HG03432 (cell line): ENCODE data around the gene TM4SF4.

Source experiments
- ATAC-seq: cut with Tn5 transposase; IDR thresholded peaks from one replicate; pipeline ENCODE4 v1.9.1; 2021; ENCODE audit warnings: mild to moderate bottlenecking, moderate library complexity; ENCODE audit not compliant: unreplicated experiment

Gene TM4SF4

DNA sequence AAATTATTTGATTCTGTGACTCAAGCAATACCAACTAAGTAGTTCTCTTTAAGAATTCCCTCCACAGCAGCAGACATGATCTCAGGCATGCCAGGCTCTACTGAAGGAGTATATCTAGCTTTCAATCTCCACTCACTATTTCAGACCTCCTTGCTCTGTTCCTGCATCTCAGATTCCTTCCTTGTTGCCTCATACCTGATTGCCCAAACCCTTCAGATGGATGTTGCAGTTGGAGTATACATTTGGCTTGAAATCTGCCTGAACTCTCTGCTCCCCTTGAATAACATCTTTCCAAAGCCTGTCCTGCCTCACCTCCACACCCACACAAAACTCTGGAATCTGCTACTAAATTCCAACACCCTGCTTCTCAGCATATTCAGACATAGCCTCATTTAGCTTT lies 19.8 kb upstream of the TM4SF4 start:
- no peak for ATAC-seq

DNA sequence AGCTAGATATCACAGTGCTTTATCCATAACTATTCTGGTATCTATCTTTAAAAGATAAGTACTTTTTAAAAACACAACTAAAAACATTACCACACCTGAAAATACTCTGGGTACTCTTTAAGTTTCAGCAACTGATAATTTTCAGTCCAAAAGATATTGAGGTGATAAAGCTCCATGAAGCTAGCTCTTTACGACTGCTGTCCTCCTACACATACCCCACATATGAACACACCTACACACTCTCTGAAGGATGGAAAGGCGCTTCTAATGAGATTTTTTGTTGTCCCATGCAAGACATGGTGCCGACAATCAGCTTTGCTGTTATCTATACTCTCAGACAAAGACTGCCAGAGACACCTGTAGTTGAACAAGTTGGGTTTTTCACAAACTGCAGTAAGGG lies 19.1 kb upstream of the TM4SF4 start:
- no peak for ATAC-seq

DNA sequence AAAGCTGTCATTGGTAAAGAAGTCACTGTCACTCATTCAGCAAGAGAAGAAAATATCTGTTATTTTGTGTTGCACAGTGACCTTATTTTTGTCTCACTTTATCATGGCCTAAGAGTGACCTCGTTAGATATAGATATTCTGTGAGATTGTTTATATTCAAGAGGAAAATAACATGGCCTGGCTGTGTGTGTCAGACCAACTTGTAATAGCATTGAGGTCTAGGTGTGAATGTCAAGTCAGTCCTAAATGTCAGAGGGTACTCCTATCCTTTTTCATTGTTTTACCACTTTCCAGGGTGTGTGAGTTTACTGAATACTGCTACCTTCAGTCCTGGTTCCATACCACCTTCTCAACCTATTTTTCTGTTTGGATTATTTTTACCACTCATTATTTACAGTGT lies 18.5 kb upstream of the TM4SF4 start:
- ATAC-seq = no peak

DNA sequence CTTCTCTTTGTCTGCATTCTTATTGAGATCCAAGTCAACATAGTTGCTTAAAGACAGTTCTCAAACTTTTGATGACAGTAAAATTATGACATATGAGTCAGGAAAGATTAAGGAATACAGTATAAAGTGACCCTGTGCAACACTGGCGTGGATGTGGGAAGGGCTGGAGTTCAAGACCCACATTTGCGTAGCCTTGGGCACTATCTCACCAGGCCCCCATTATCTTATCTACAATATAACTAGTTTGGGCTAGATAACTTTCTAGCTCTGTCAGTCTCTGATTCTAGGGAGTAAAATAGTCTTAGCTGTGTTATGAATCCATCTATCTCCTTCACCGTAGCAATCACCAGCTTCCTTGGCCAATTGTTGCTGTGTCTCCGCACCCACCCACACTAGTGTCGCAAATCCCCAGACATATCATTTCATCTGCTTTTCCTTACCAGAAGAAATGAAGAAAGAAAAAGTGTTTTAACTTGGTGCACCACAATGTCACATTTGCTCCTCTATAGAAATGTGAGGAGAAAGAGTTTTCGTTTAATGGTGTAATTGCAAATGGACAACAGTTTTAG lies 14.9 kb upstream of the TM4SF4 start:
- ATAC-seq = no peak

DNA sequence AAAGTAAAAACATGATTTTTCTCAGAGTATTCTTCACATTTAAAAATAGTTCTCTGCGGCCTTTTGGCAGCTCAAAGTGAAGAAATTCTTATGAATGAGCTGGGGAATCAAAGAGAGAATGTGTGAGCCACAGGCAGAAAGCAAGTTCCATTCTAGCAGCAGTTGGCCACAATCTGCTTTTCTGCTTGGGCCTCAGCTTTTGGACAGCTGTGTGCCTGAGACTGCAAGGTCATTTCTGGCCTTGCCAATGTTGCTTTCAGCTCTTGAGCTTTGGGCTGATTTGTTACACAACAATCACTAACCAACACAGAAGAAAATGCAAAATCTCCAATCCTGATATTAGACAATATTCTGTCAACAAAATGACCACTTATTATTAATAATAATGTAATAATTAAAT lies 14.4 kb upstream of the TM4SF4 start:
- no peak for ATAC-seq

DNA sequence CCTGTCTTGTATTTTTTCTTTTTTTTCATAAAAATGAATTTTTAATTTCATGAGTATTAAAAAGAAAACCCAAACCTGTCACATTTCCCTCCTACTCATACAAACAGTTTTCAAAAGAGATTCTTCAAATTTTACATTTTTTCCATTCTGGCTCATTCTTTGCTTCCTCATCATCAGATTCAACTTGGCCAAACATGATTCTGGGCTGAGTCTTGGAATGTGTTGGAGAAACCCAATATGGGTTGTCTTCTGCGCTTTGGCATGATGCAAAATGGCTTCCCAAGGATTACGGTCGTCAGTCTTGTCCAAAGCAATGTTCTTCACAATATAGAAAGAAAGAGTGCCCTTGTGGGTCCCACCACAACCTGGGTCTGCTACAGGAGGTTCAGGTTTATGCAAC lies 12.4 kb upstream of the TM4SF4 start:
- no peak for ATAC-seq

DNA sequence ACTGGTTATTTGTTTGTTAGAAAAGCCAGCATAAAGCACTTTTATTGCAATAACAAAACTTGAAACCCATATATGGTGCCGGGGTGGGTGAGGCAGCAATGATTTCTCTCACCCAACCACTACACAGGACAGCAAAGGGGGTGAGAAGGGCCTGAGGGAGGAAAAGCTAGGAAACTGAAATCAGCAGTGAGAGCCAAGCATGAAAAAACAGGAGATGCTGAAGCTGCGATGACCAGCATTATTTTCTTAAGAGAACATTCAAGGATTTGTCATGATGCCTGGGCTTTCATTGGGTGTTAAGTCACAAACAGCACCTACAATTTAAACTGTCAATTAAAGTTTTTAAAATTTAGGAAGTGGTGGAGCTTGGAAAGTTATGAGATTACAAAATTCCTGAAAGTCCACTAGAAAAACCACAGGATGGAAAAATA lies 11.9 kb upstream of the TM4SF4 start:
- ATAC-seq = no peak

DNA sequence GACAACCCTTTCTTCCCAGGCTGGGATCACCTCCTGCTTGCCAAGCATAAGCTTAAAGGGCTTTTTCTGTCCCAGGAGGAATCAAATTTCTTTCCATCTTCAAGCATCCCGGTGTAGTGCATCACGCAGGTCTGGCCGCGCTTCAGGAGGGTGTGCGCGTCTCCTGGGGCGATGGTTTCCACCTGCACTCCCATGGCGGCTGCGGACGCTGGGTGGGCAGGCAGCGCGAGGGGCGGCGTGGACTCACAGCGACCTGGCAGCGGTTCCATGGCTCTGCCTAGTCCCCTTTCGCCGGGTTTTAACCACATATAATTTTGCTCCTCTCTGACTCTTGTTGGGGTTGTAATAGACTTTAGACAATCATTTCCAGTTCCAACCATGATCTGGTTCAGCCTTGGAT lies 10.6 kb upstream of the TM4SF4 start:
- no peak for ATAC-seq

DNA sequence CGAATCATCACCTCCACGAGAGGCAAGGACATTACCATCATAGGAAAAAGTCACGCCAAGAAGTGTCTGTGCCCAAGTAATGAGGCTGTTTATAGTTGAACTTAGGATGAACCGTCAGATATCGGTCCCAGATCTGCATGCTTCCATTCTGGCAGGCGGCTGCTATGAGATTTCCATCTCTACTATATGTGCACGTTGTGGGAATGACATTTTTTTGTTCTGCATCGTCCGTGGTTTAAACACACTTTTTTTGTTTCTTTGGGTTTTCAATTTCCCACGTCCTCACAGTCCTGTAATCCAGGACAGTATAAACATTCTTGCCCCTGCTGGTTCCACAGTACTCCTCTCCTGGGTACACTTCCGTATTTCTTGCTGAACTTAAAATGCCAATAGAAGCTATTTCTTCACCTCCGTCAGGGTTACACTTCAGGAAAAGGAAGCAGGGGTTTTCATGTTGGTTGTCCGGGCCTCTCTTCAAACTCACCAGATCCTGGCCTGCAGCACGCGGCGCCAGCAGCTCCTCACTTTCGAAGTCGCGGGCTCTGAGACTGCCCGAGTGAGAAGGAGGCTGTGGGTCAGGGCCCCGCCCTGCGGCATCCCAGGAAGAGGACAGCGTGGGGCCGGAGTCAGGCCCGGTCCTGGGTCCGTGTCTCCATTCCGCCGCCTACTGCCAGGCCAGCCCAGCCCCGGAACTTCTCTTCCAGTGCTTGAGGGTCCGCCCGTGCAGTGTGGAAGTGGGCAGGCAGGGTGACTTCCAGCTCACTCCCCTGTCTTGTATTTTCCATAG lies 9.8 kb upstream of the TM4SF4 start:
- no peak for ATAC-seq

DNA sequence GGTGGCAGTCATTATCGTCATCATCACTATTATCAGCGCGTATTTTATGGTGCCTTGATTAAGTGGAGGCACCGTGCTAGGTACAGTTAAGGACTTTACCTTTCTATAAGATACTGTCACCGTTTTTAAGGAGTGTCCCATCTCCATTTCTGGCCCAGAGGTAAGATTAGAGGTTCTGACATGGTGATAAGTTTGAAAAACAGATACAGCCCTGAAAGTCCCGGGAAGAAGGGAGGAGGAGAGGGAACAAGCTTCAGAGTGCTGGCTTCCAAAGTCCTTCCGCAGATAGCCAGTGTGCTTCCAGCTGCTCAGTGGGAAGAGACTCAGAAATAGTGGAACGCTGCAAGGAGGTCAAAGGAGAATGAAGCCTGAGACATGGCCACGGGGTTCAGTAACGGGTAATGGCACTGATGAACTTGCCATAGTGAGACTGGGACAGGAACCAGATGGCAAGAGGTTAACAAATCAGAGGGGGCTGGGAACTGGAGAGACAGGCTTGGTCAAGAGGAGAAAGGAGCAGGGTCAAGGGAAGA lies 9.1 kb upstream of the TM4SF4 start:
- ATAC-seq = no peak

DNA sequence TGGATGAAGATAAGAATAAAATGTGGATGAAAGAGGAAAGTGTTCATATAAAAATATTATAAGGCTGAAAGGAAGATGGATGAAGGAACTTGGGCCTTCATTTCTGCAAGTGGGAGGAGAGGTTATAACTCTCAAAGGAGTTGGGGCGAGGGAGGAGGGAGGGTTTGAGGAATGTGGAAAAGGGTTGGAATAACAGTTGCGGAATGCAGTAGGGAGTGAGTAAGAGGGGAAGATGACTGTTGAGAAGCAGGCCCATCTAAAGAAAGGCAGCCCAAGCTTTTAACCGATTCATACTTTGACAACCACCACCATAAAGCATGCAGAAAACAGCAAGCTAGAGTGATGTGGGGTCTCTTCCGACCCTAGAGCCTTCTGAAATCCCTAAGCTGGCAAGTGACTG lies 8.3 kb upstream of the TM4SF4 start:
- ATAC-seq = no peak

DNA sequence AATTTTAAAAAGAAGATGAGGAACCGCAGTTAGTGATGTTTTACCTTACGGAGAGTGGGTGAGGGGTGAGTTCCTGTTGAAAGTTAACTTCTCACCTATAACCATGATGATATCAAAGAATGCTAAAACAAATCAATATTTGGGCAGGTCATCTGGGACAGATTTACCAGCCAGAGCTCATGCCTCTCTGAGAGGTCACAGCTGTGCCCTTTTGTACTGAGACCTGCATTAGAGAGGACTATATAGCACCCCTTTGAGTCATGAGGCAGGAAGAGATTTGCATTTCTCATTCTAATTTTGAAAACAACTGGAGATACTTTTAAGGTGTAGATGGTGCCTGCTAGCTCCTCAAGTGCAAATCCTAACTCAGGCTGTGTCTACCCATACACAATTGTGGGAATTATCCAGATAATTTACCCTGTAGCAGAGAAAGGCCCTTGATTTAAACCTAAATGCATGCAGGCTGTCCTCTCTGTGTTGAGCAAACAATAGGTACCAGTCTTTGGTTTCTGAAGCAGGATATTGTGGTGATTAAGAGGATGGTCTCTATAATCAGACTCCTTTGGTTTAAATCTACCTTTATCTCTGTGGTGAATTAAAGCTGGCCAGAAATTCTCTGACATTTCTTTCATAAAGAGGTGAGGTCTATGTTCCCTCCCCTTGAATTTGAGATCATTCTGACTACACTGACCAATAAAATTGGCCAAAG lies 5.8 kb upstream of the TM4SF4 start:
- ATAC-seq = peak; percentile 97

DNA sequence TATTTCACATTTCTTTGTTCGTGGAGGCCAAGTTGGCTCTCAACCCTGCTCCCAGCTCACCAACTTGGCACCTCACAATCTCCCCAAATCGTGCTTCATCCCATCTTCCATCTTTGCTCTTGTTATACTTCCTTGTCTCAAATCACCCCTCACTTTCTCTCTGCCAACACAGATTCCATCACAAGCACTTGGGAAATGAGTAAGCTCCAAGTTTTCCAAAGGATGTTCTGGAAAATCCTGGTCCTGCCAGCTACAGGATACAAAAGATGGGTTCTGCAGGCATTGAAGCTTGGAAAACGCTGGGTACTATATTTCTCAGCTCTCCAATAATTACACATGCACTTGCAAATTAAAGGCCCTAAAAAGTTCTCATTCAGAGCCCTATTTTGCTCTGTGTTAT lies 4.1 kb upstream of the TM4SF4 start:
- ATAC-seq = no peak

DNA sequence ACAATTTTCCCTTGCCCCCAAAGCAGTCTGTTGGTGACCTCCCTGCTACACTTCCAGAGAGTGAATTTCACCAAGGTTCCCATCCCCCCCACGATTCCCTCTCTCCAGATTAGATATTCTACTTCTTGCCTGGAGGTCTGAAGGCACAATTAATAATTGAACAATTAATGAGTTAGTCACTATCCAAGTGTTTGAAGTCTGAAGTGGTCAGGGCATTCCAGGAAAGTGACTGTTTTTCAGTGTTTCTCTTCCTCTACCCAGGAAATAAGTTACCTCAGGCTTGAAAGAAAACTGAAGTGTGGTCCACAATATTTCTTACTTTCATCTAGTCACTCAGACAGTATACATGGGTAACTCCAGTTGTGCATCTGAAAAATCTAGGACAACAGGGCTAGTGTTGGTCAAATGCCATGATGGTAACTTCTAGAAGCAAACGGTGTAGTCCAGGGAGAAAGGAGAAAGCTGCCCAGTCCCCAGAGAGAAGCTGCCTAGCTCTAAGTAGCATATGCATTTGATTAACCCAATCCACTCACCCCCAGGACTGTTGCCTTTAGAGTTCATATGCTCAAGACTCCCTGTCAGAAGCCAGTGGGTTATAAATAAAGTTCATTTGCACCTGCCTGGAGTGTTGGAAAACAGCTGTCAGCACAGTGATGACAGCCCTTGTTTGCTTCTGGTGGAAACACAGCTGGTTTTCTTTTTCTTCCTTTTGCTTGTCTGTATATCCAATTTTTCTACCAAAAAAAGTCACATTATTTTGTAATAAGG lies 2.3 kb upstream of the TM4SF4 start:
- no peak for ATAC-seq

DNA sequence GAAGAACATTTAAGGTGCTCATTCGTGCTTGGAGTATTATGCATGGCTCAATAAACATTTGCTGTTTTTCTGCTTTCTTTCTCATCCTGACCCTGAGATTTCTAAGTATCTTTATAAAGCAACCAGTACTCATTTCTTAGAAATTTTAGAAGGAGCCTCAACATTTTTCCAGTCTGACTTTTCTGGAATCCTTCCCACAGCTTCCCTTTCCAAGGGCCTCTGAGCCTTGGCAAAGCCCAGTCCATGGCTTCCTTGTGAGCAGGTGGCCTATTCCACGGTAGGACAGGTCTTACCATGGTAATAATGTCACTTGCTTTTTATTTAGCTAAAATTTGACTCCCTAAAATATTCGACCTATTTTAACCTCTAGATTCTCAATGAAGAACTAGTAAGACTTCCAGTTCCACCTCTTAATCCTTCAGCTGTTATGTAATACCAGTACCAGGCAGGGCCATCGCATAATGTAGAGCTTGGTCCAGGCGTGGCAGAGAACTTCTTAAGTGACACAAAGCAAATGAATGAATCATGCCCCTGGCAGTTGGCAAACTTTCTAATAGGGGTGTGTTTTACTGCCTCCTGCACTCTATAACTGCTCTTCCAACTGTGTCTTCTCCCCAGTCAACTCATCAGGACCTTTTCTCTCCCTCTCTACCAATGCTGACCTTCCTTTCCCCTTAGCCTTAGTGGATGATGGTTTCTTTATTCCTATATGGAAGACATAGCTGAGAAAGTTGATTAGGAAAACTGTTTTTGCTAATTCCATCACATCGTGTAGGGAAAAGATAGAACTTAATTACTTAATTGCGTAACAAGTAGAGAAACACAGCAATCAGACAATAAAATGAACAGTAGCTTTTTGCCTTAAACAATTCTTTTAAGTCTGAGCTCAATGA lies 894 bp upstream of the TM4SF4 start:
- no peak for ATAC-seq

DNA sequence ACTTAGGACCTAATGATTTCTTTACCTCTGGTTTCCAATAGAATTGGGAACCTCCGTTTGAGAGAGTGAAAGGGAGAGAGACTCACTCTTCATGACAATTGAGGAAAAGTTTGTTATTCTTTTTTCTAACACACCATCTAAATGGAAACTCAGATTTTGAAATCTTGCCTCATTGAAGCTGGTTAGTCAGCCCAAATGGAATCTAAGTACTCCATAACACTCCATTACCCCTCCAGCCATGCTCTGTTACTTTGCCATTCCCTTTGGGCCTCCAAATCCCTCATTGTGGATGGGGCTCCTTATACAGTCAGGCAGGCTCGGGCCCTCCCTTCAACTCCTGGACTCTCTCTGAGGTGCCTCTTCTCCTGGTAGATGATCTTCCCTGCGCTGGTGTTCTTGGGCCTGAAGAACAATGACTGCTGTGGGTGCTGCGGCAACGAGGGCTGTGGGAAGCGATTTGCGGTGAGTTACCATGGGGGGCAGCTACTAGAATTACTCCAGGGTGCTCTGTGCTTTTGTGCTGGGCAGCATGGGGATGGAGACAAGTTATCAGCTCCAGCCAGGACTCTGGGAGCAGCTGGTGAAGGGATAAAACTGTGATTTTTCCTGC lies 1.1 kb downstream of the TM4SF4 start:
- no peak for ATAC-seq

DNA sequence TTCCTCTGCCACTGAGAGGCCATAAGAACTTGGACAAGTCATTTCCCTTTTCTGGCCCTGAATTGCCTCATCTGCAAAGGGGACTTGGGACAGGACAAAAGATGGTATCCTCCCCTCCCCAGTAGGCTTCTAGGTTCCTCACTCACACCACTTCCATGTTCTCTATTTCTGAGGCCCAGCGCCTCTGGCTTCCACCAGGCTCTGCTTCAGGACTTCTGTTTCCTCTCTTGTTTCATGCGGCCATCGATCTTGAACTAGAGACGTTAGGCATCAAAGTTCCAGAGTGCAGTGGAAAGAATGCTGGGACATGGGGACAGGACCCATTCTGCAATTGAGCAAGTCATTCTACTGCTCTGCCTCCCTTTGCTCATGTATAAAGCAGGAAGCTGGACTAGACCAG lies 1.7 kb downstream of the TM4SF4 start:
- no peak for ATAC-seq

DNA sequence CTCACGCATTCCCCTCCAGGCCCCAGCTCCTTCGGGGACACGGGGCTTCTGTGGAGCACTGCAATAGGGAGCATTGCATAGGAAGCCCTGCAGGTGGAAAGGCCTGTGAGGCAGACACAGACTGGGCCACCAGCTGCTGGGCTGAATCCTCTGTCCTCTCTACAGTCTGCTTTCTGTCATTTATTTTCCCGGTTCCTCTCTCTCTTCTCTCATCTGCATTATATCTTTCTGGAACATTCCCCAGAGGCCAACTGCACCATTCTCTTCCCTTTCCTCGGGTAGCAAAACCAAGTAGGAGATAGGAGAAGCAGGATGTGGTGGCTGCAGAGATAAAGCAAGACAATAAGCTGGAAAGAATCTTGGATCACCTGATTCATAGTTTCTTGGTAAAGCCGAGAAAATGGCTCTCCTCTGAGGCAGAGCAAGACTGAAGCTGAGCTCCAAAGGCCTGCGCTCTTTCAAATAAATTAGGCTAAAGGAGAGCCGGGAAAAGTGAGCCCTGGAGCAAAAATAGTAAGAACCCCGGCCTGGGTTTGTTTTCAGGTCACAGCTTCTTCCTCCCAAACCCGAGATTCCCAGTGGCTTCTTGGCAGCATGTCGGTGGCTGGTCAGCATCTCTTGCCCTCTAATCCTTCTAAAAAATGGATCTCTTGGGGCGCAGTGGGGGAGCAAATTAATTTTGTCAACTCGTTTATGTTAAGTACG lies 5.3 kb downstream of the TM4SF4 start:
- ATAC-seq = no peak

DNA sequence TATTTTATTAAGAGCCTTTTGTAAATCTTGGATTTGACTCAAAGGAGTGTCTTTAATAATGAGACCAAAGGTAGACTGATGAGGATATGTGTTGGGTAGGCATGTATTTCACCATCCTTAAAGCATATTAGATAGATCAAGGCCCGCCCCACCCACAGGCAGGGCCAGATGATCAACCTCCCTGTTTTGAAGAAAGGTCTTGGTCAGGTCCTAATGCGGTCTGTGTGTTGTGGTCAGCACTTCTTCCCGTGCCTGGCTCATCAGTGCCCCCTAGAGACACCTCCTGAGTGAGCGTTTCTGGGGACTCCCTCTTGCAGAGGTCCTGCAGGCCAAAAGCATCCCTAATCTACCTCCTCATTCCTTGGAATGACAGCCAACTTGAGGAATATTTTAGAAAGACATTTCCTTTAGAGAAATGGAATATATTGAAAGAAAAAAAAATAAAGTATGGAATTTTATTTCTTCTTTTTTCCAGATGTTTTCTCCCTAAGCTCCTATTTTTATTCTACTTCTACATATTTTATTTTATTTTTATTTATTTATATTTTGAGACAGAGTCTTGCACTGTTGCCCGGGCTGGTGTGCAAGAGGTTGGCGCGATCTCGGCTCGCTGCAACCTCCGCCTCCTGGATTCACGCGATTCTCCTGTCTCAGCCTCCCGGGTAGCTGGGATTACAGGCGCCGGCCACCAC lies 6.0 kb downstream of the TM4SF4 start:
- peak; percentile 95 for ATAC-seq
